ENCODE data around the gene CTSC.
A peak's percentile ranks its signal among the peaks of the same experiment; 100 is the strongest.

The CTSC gene

GRCh38 chr11:88337181-88337986 is at the start of gene CTSC:
TSS of gene CTSC (minus strand) at chr11:88337736. CDS start at chr11:88337672, 64 bp downstream.
- DNase-seq = peak in 48 of 51 donors; percentile 6 to 81 (median 56)

- DNase-seq = no peak
These were observed 47.1 kb upstream of the CTSC start for GRCh38 chr11:88384669-88385005.

DNA sequence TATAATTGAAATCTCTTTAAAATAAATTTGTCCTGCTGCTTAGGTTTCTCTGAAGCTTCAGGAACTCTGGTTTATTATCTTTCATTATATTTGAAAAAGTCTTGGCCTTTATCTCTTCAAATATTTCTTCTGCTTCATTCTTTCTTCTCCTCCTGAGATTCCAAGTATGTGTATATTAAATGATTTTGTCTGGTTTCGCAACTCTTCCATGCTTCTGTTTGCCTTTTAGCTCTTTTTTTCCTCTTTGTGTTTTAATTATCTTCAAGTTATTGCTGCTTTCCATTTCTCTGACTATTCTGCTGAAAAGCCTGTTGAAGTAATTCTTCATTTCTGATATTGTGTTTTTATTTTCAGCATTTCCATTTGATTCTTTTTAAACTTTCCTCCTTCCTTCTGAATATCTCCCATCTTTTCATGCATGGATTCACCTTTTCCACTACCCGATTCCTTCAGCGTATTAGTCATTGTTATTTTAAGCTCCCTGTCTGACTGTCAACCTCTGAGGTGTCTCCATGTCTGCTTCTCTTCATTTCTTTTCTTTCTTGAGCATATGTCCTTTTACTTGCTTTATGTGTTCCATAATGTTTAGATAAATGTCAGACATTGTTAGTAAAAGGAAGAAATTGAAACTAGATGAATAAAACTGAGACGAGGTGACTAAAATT is 46.6 kb upstream of the CTSC start:
- no peak for DNase-seq

DNA sequence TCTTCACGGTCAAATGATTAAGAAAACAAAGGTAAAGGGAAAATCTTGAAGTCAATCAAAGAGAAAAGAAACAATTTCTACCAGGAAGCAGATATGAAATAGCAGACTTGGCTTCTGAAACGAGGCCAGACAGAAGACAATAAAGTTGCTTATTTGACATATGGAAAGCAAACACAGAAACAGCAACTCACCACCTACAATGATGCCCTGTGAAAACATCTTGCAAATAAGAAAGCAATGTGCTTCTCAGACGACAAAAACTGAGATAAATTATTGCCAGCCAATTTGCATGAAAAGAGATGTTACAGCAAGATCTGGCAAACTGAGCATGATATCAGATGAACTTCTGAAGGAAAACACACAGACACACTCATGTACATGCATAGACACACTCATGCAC is 45.9 kb upstream of the CTSC start:
- DNase-seq = no peak

DNA sequence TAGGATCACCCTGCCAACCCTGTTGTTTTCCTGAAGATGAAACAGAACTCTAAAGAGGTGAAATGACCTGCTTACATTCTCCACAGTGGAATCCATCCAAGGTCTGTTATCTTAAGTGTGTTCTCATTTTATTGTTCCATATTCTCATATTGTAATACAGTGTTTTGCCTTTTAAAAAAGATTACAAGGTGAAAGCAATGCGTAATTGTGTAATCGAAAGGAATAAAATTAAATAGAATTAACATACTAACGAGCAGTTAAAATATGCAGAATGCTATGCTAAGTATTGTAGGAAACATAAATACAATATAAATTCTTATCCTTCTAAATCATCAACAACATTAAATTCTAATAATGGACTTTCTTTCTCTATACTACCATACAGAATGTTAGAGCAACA is 41.6 kb upstream of the CTSC start:
- no peak for DNase-seq

- no peak for DNase-seq
These were observed 41.0 kb upstream of the CTSC start for GRCh38 chr11:88378422-88379066.

DNA sequence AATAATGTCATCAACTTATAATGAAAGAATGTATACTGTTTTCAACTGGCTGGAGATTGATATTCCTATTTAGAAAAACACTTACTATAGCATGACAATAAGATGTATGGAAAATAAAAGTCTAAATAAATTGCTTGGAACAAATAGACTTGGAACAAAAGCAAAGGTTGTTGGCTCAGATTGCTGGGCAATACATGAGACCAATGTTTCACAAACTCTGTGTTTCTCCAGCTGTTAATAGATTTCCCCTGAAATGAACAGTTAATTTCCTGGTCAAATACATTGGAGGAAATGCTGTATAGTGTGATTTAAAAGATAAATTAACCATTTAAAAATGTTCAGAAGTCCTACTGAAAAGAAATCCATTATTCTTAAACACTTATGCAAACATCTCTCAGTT is 40.1 kb upstream of the CTSC start:
- no peak for DNase-seq

DNA sequence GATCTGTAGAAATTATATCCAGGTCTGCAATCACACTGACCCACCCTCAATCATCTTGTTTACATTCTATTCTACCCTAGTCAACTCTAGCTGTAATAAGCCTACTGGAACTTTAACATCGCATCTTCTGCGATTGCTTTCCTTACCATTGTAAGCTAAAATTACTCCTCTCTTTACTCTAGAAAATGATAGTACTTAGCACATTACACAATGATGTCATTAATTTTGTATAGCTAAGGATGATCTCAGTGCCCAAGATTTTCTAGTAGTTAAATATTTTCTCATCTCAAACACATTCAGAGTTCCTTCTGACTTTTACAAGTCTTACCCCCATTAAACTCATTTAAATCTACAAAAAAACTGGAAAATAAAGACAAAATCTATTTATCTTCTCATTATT is 39.6 kb upstream of the CTSC start:
- DNase-seq = no peak

DNA sequence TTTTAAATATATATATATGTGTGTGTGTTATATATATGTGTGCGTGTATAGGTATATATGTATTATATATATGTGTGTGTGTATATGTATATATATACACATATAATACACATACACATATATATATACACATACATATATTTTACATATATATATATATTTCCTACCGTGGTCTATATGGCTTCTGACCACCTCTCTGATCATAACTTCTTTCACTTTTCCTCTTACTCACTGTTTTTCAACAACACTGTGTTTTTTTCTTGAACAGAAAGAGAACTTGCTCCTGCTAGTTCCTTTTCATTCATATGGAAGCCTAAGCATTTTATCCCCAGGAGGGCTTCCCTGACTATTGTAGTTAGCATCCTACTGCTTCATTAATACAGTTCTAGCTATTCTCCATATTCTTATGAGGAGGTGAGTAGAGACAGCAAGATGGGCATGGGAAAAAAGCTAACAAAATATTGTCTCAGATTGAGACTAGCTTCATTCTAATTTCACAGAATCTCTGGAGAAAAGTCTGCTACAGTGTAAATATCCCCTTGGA is 38.5 kb upstream of the CTSC start:
- no peak for DNase-seq

- DNase-seq = no peak
These were observed 33.2 kb upstream of the CTSC start for GRCh38 chr11:88370782-88371181.

DNA sequence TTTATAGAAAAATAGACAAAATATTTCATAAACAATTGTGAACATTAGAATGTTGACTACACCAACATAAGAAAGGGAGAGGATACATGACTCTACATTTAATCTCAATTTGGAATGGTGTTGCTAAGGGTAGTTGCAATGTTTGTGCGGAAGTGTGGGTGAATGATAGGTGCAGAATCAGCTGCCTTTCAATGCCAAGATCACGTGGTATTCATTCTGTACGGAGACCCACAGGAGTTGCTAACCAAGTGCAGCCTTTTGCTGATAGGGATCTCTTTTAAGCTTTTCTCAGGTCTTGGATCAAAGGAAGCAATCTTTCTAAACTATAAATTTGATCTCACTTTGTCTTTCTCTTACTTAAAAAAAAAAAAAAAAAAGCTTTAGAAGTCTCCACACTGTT is 29.8 kb upstream of the CTSC start:
- DNase-seq = no peak

- DNase-seq = no peak
These were observed 26.1 kb upstream of the CTSC start for GRCh38 chr11:88363648-88364065.

DNA sequence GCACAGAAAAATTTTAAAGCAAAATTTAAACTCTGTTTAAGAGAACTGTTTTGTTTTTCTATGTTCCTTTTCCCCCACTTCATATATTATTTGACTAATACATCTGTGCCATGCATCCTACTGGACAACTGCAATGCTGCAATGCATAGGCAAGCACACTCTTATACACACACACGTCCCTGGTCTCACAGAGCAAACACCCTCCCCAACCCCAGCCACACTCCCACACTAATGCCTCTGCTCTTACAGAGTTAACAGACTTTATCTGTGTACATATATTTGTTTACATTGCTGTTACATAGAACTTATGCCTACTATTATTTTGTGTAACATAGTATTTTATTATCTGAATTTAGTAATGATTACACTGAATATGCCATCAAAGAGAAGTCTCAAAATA is 25.5 kb upstream of the CTSC start:
- DNase-seq = no peak

GRCh38 chr11:88360141-88360540 is 22.6 kb upstream of the CTSC start:
- DNase-seq = no peak

GRCh38 chr11:88359541-88359940 is 22.0 kb upstream of the CTSC start:
- no peak for DNase-seq

DNA sequence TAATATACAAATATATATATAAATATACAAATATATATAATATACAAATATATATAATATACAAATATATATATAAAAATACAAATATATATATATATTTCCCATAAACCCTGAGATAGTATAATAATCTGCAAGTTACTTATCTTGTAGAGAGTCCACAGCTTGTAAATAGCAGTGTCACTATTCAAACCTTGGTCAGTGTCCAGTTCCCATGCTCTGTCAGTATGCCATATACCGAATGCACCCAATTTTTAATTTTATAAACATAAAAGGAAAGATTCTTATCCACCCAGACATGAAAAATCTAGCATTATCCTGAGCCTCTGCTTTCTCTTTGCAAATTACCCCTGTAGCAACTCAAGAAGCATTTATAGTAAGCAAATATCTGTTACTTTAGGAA is 21.6 kb upstream of the CTSC start:
- DNase-seq = no peak

DNA sequence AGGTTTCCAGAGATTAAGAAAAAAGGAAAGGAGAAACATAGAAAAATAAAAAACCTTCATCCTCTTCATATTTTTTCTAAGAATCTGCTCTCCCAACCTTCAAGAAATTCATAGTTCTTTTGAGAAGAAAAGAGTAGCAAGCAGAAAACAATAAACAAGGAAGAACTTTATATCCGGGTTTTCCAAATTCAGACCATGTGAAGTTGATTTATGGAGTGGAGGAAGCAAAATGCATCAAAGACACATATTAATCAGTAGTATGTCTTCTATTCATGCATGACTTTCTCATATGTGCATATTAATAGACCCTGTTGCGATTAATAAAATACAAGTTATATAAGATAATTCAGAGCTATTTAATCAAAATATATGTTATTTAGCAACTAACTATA is 20.5 kb upstream of the CTSC start:
- DNase-seq = no peak

GRCh38 chr11:88357323-88358039 is 19.9 kb upstream of the CTSC start:
- DNase-seq = no peak

DNA sequence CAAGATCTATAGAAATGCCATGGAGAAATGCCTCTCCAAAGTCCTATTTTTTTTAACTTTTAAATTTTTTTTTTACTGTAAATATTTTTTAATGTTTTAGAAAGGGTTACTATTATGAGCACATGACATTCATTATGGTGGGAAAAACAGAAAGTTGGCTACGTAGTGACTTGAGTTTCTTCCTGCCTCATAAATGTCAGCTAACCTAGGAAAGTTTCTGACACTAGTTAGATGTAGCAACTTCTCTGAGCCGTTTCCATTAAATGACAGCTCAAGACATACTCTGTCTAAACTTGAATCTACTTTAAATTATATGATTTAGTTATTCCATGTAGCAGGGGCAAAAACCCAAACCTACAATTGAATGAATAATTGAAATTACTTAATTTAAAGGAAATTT is 18.4 kb upstream of the CTSC start:
- DNase-seq = no peak

DNA sequence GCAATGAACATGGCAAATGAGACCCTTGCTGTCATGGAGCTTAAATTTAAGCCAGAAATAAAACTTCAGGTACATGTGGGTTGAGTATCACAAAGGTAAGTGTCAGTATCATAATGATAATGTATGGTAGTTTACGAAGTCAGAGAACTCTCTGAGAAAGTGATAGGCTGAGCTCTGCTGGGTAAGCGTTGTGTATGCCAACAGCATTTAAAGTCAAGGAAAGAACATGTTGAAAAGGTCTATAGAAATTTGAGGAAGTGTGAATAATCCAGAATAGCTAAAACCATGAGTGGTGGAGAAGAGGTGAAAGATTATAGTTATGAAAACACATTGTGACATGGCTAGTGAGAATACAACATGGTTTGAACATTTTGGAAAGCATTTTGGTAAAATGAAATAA is 17.4 kb upstream of the CTSC start:
- no peak for DNase-seq

DNA sequence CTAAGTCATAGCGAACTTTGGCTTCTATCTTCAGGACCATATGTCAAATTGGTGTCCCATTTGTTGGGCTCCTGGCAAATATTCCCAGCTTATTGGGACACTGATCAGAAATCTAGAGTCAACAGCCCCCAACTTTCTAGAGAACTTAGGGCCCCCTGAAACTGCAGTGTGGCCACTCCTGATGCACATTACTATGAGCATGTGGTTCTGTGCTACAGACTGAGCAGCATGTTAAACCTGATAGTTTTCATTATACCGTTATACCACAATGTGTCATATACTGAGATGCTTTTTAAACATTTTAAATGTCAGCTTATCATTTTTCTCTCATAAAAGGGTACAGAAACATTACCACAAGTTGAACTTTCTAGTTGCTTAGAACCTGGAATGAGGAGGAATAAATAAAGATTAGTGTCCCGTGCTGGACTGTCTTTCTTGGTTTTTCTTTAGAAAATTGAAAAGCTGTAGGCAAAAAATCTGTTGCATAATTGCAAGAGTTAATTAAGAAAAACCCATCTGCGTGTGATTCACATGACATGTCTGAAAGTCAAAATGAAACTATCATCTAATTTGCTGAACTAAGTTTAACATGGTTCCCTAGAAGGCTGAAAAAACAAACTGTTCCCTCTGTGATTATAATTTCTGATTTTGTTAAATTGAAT is 16.4 kb upstream of the CTSC start:
- no peak for DNase-seq

All from hypothalamus (tissue), 51 donors.